Lower lobe of right lung (tissue), 2 donors: ENCODE measurements around the gene TDRD3. TPM values are rescaled to one million over a fixed set of nuclear protein-coding genes. Genes with fewer than 3 reads are reported as not detected.

ENCODE experiments used
- ATAC-seq, 2 donors: fragments of 200-7000 bp; cut with Tn5 transposase; one replicate each; pipeline ENCODE4 v1.9.1; 2020 to 2022; ENCODE audit warnings: mild to moderate bottlenecking in 2 of 2, moderate library complexity in 2 of 2
- DNase-seq: peaks from one replicate; pipeline ENCODE4 v3.0.0-alpha.2; 2020
- H3K27ac ChIP-seq: fragments of 200-600 bp; one replicate; pipeline ENCODE4 v1.8.0; 2022
- H3K27me3 ChIP-seq: fragments of 200-600 bp; one replicate; pipeline ENCODE4 v1.8.0; 2022; ENCODE audit warnings: low read depth
- H3K36me3 ChIP-seq: fragments of 200-600 bp; one replicate; pipeline ENCODE4 v1.8.0; 2022; ENCODE audit warnings: mild to moderate bottlenecking
- H3K4me1 ChIP-seq: fragments of 200-600 bp; one replicate; pipeline ENCODE4 v1.8.0; 2022
- H3K4me3 ChIP-seq: fragments of 200-600 bp; one replicate; pipeline ENCODE4 v1.8.0; 2022; ENCODE audit warnings: mild to moderate bottlenecking
- H3K9me3 ChIP-seq: fragments of 200-600 bp; one replicate; pipeline ENCODE4 v1.8.0; 2022
- CTCF ChIP-seq: fragments of 200-600 bp; IDR thresholded peaks from one replicate; pipeline ENCODE4 v1.8.0; 2022; ENCODE audit warnings: antibody characterized with exemption, mild to moderate bottlenecking
- intact Hi-C: fragments of 100-400 bp; cut with DNase I; formaldehyde crosslinking; loops from one replicate; pipeline ENCODE4 v1.11.0; 2022
- total RNA-seq: library from RNA; stranded (reverse); fragmentation: NEBNext Ultra II Directional; extraction: Animal tissue kit (Norgen Biotek cat#: 25700); gene quantifications from one replicate; pipeline ENCODE4 v1.2.1, GENCODE V29; 2021
- donor health status: DM: no; HTN: yes; CAD: no; lungs with severe emphysema.

The TDRD3 gene
- total RNA-seq, 1 donor from 2014 or later = 27.0 TPM

- no peaks in the 10 kb centered on the region for H3K27me3 ChIP-seq
- H3K4me1 ChIP-seq = no peaks in the 10 kb centered on the region
- no peak for TF ChIP-seq CTCF
- no peaks in the 10 kb centered on the region for H3K36me3 ChIP-seq
- no peaks in the 10 kb centered on the region for H3K9me3 ChIP-seq
- H3K4me3 ChIP-seq = no peak overlapping the region
- DNase-seq (no peak), ATAC-seq (no peak)
- intact Hi-C loops = no loop called here
- H3K27ac ChIP-seq = no peak overlapping the region
Observed at GRCh38 chr13:60620611-60621395, 223.8 kb downstream of the TDRD3 start.

GRCh38 chr13:60623151-60623550 is 226.1 kb downstream of the TDRD3 start:
- intact Hi-C loops = no loop called here
- no peak for ATAC-seq
- no peaks in the 10 kb centered on the region for H3K27me3 ChIP-seq
- H3K9me3 ChIP-seq = no peaks in the 10 kb centered on the region
- no peaks in the 10 kb centered on the region for H3K4me1 ChIP-seq
- TF ChIP-seq CTCF = no peak
- H3K27ac ChIP-seq = no peak overlapping the region
- DNase-seq = no peak
- H3K4me3 ChIP-seq = no peak overlapping the region
- H3K36me3 ChIP-seq = no peaks in the 10 kb centered on the region

Other genes starting within 250 kb of the TDRD3 start
- 3.2 TPM for gene DIAPH3, start 233.3 kb upstream of the TDRD3 start, total RNA-seq